Spleen (tissue), 11 donors: ENCODE measurements around the gene ATP2B2. TPM values are rescaled to one million over a fixed set of nuclear protein-coding genes. Genes with fewer than 3 reads are reported as not detected.

Experiments used
- DNase-seq: peaks from one replicate; pipeline ENCODE4 v3.0.0-alpha.2; 2020
- H3K27ac ChIP-seq, 8 donors: fragments of 200-600 bp; sonication (generic) in 7 of 8; 1 replicate in 4 of 8; 2 replicates in 4 of 8; pipeline versions ENCODE4 v1.5.0 to v1.8.0; 2016 to 2021; ENCODE audit warnings: inconsistent platforms in 4 of 8, mild to moderate bottlenecking in 4 of 8, moderate library complexity in 1 of 8
- H3K27me3 ChIP-seq, 7 donors: fragments of 200-600 bp; sonication (generic) in 6 of 7; replicated peaks in 1 of 7; 1 replicate in 4 of 7; 2 replicates in 3 of 7; pipeline versions ENCODE4 v1.5.0 to v1.8.0; 2016 to 2021; ENCODE audit warnings: inconsistent platforms in 3 of 7, mild to moderate bottlenecking in 1 of 7
- H3K36me3 ChIP-seq, 6 donors: fragments of 200-600 bp; sonication (generic) in 5 of 6; 1 replicate in 4 of 6; 2 replicates in 2 of 6; pipeline versions ENCODE4 v1.5.0 to v1.8.0; 2016 to 2021; ENCODE audit warnings: inconsistent platforms in 2 of 6
- H3K4me1 ChIP-seq, 6 donors: fragments of 200-600 bp; sonication (generic) in 5 of 6; 1 replicate in 3 of 6; 2 replicates in 3 of 6; pipeline versions ENCODE4 v1.5.0 to v1.8.0; 2016 to 2021; ENCODE audit warnings: inconsistent platforms in 3 of 6
- H3K4me3 ChIP-seq, 8 donors: fragments of 200-600 bp; sonication (generic) in 7 of 8; 1 replicate in 4 of 8; 2 replicates in 4 of 8; pipeline versions ENCODE4 v1.5.0 to v1.8.0; 2016 to 2021; ENCODE audit warnings: inconsistent platforms in 4 of 8, mild to moderate bottlenecking in 4 of 8, moderate library complexity in 2 of 8
- H3K9me3 ChIP-seq, 8 donors: fragments of 200-600 bp; sonication (generic) in 7 of 8; 1 replicate in 4 of 8; 2 replicates in 4 of 8; pipeline versions ENCODE4 v1.5.0 to v1.8.0; 2016 to 2021; ENCODE audit warnings: inconsistent platforms in 4 of 8
- POLR2A ChIP-seq, 3 donors: fragments of 450-650 bp; IDR thresholded peaks; one replicate each; pipeline ENCODE4 v1.5.1; 2017; ENCODE audit warnings: antibody characterized with exemption in 3 of 3, mild to moderate bottlenecking in 1 of 3
- POLR2AphosphoS5 ChIP-seq, 3 donors: sonication (generic); formaldehyde crosslinking; IDR thresholded peaks; one replicate each; pipeline ENCODE4 v1.5.1; 2017; ENCODE audit warnings: antibody characterized with exemption in 3 of 3
- WGBS, 5 donors: extraction: QIAGEN DNeasy Blood & Tissue Kit in 3 of 5; methylation state at CpG; one replicate each; pipeline versions ENCODE4 v1.1.5 to v1.1.7; 2013 to 2018; 5-methylcytosine and 5-hydroxymethylcytosine counted together
- intact Hi-C: fragments of 100-400 bp; cut with DNase I; formaldehyde crosslinking; loops from one replicate; pipeline ENCODE4 v1.15.0; 2023; ENCODE audit warnings: low total_unique reads
- polyA plus RNA-seq, 3 donors: library from polyadenylated mRNA; stranded (reverse); fragments of 200-250 nt; gene quantifications; one replicate each; pipeline ENCODE4 v1.2.1, GENCODE V29; 2013
- total RNA-seq, 7 donors: library from RNA; depleted of rRNA in 3 of 7; stranded (reverse); fragments of >200 nt in 3 of 7; fragmentation: NEBNext Ultra II Directional in 4 of 7; extraction: Animal tissue kit (Norgen Biotek cat#: 25700) in 4 of 7; gene quantifications; one replicate each; pipeline versions ENCODE4 v1.1.0 to v1.2.1, GENCODE V29; 2016 to 2021
- TF ChIP-seq, protein P1 (sequence below), 11 experiments: fragments of 200-600 bp in 7 of 11; fragments of 450-650 bp in 4 of 11; sonication (generic) in 4 of 11; IDR thresholded peaks in 8 of 11; conservative IDR thresholded peaks in 3 of 11; 1 replicate in 7 of 11; 2 replicates in 4 of 11; pipeline versions ENCODE4 v1.4.0 to v1.8.0; 2016 to 2021; ENCODE audit warnings: antibody characterized with exemption in 11 of 11, inconsistent platforms in 4 of 11, mild to moderate bottlenecking in 1 of 11
- donor health status: healthy with polysubstance abuse.
- donor health status: DM: no; HTN: no; CAD: no; lungs with moderate emphysema.
- donor health status: DM: no; HTN: no; CAD: no.
- donor health status: Bipolar disorder and iron deficiency.
- donor health status: healthy.
- donor health status: DM: no; HTN: no; CAD: no.
- donor health status: DM: yes; HTN: yes; CAD: no.

The ATP2B2 gene
- total and polyA plus RNA-seq, 10 donors: 0.02 to 1.5 (median 0.24) TPM; not detected in 2

GRCh38 chr3:10365316-10365715 is 140.1 kb downstream of the ATP2B2 start:
- Histone ChIP-seq H3K27ac (no peak overlapping the region), H3K9me3 (no peaks in the 10 kb centered on the region), H3K4me1 (no peaks in the 10 kb centered on the region), H3K36me3 (no peaks in the 10 kb centered on the region), H3K27me3 (peaks cover 0 to 16% (median 0%) of the 10 kb centered on the region in 7 donors), H3K4me3 (no peak overlapping the region)
- WGBS, 5 donors: 80 to 88% (median 87%) methylated on average over 4 to 6 of the region's 6 CpGs
- TF ChIP-seq POLR2A (IDR thresholded peaks at IDR 0.05): no peak
- TF ChIP-seq, protein P1, sequence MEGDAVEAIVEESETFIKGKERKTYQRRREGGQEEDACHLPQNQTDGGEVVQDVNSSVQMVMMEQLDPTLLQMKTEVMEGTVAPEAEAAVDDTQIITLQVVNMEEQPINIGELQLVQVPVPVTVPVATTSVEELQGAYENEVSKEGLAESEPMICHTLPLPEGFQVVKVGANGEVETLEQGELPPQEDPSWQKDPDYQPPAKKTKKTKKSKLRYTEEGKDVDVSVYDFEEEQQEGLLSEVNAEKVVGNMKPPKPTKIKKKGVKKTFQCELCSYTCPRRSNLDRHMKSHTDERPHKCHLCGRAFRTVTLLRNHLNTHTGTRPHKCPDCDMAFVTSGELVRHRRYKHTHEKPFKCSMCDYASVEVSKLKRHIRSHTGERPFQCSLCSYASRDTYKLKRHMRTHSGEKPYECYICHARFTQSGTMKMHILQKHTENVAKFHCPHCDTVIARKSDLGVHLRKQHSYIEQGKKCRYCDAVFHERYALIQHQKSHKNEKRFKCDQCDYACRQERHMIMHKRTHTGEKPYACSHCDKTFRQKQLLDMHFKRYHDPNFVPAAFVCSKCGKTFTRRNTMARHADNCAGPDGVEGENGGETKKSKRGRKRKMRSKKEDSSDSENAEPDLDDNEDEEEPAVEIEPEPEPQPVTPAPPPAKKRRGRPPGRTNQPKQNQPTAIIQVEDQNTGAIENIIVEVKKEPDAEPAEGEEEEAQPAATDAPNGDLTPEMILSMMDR (IDR thresholded peaks at IDR 0.05 in 8 of 11, conservative IDR thresholded peaks at IDR 0.05 in 3 of 11): no peak
- TF ChIP-seq POLR2AphosphoS5 (IDR thresholded peaks at IDR 0.05): no peak
- no peak for DNase-seq
- intact Hi-C loops: no loop called here

DNA sequence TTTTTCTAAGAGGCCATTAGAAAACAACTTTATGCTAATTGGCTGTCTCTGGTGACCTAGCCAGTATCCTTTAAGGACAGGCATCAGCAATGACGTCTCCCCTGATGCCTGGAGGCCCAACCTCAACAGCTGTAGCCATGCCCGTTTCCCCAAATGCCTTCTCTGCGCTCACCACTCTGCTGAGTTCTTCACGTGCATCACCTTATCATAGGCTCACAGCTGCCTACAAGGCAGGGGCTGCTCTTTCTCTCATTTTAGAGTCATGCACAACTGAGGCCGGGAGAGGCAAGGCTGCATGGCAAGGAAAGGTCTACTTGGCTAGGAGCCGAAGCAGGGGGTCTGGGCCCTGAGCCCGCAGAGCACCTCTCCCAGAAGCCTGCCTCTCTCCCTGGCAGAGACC is 140.6 kb downstream of the ATP2B2 start:
- Histone ChIP-seq H3K4me3 (no peak overlapping the region), H3K4me1 (no peaks in the 10 kb centered on the region), H3K9me3 (no peaks in the 10 kb centered on the region), H3K36me3 (no peaks in the 10 kb centered on the region), H3K27me3 (peaks cover 0 to 15% (median 0%) of the 10 kb centered on the region in 7 donors), H3K27ac (no peak overlapping the region)
- peak; percentile 64 for DNase-seq
- intact Hi-C loops: no loop called here
- WGBS, 5 donors: 78 to 91% (median 88%) methylated on average over 5 to 7 of the region's 7 CpGs
- TF ChIP-seq, protein P1 (IDR thresholded peaks at IDR 0.05 in 8 of 11, conservative IDR thresholded peaks at IDR 0.05 in 3 of 11): no peak
- TF ChIP-seq POLR2AphosphoS5 (IDR thresholded peaks at IDR 0.05): no peak
- no peak for TF ChIP-seq POLR2A (IDR thresholded peaks at IDR 0.05)

GRCh38 chr3:10363935-10364334 is 141.5 kb downstream of the ATP2B2 start:
- Histone ChIP-seq H3K27ac (no peak overlapping the region), H3K36me3 (no peaks in the 10 kb centered on the region), H3K4me1 (no peaks in the 10 kb centered on the region), H3K4me3 (no peak overlapping the region), H3K27me3 (peaks cover 0 to 14% (median 0%) of the 10 kb centered on the region in 7 donors), H3K9me3 (no peaks in the 10 kb centered on the region)
- no peak for DNase-seq
- 55 to 86% (median 75%) methylated on average over 1 of the region's 1 CpG for WGBS, 5 donors
- TF ChIP-seq, protein P1 (IDR thresholded peaks at IDR 0.05 in 8 of 11, conservative IDR thresholded peaks at IDR 0.05 in 3 of 11): no peak
- TF ChIP-seq POLR2AphosphoS5 (IDR thresholded peaks at IDR 0.05): no peak
- no peak for TF ChIP-seq POLR2A (IDR thresholded peaks at IDR 0.05)
- intact Hi-C loops: no loop called here

DNA sequence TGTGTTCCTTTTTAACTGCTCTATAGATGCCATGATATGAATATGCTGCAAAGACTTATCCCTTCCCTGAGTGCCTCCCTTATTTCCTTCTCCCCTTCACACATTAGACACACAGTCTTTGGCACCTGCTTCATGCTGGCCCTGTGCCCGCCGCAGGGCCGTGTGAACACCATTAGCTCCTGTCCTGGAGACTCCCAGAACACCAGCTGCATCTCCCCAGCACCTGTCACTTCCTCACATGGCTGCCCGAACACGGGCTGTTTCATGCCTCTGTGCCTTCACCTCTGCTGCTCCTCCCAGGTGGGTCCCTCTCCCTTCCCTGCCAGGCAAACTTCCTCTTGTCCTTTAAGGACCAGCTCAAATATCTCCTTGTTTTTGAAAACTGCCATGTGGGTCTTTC is 144.0 kb downstream of the ATP2B2 start:
- Histone ChIP-seq H3K4me3 (no peak overlapping the region), H3K27me3 (peaks cover 0 to 14% (median 0%) of the 10 kb centered on the region in 7 donors), H3K9me3 (no peaks in the 10 kb centered on the region), H3K4me1 (peaks cover 0 to 9% (median 0%) of the 10 kb centered on the region in 6 donors), H3K27ac (no peak overlapping the region), H3K36me3 (no peaks in the 10 kb centered on the region)
- DNase-seq: peak; percentile 34
- 42 to 62% (median 56%) methylated on average over 5 of the region's 5 CpGs for WGBS, 5 donors
- TF ChIP-seq, protein P1 (IDR thresholded peaks at IDR 0.05 in 8 of 11, conservative IDR thresholded peaks at IDR 0.05 in 3 of 11): no peak
- TF ChIP-seq POLR2A (IDR thresholded peaks at IDR 0.05) (no peak), POLR2AphosphoS5 (IDR thresholded peaks at IDR 0.05) (no peak)
- intact Hi-C loops: no loop called here
